Stimulated activated CD8-positive, alpha-beta memory T cell treated with anti-CD3 and anti-CD28 coated beads, Interleukin-12 subunit alpha, Interleukin-12 subunit beta, amount 100 ng/mL, for 4 hours (primary cell): ENCODE results near the gene SLC17A7.
"Not testable (repeated sequence)": the region's sequence is repeated elsewhere in the genome, so short reads cannot be mapped to it uniquely, and the experiment has no call there.

Source experiments
- DNase-seq: peaks from one replicate; pipeline ENCODE4 v3.0.0-alpha.2; 2020; ENCODE audit warnings: low read depth

The SLC17A7 gene

DNA sequence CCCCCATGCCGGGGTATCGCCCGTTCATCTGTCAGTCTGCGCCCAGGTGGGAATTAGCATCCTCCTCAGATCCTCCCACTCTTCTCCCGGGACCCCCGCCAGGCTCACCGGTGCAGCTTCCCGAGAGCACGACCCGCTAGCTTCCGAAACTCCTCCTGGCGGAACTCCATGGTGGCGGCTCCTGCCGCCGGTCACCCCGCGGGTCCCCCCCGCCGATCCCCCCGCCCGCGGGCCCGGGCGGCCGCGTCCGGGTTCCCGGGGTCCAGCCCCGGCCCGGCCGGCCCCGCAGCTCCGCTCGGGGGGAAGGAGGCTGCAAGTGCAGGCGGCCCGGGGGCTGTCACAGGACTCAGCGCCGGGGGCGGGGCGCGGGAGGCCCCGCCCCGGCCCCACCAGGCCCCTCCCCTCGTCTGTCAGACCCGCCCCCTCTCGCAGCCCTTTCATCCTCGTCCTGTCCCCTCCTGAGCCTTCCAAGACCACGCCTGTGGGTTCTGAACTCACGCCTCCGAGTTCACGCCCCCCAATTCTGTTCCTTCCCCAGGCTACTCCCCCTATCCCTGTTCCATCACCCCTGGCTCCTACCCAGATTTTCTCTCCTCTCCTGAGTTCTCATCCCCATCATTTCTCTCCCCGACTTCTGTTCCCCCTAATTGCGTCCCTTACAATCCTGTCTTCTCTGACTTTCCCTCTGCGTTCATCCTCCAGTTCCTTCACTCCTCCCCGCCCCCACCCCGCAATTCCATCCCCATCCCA is at the start of gene SLC17A7:
SLC17A7 (minus strand) TSS at position 318 of the 750 bp plus-strand sequence; CDS start at position 170, 148 bp downstream.
- DNase-seq = no peak

DNA sequence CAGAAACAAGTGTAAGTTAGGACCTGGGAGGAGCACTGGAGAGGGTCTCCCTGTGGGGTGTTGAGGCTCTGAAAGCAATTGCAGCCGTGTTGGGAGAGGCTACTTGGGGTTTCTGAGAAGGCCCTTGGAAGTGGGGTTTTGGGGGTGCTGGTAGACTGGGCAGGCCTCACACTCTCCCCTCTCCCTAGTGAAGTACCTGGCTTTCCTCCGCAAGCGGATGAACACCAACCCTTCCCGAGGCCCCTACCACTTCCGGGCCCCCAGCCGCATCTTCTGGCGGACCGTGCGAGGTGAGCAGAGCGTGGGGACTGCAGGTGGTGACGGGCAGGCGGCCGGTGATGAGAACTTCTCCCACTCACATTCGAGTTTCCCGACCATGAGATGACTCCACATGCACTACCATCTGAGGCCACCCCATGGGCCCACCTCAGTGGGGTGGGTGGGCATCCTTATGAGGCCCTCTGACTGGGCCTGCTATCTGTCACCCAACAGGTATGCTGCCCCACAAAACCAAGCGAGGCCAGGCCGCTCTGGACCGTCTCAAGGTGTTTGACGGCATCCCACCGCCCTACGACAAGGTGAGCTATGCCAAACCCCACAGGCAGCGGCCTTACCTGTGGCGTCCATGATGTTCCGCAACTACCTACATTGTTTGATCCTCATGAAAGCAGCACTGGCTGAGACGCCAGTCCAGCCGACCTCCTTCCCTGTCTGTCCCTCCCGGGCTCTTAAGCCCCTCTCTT is 49.1 kb upstream of the SLC17A7 start:
- no peak for DNase-seq

DNA sequence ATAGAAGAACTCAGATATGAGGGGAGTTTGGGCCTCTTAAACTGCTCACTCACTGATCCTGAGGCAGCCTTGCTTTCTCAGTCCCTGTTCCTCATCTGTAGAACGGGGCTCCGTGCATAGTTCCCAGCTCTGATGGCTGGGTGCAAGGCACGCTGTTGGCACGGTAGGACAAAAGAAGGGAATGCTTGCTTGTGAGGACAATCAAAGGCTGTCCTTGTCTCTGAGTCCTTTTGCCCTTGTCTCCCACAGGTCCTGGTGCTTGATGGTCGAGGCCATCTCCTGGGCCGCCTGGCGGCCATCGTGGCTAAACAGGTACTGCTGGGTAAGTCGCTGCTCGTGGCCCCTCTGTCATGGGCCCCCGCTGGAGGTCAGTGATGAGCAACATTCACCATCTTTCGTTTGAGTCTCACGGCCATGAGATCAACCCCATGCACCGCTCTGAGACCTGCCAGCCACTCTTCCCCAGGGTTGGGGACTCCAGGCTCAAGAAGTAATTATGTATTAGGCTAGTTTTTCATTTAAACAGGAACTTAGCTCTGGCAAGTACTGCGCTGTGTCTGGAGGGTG is 48.4 kb upstream of the SLC17A7 start:
- DNase-seq = no peak

- DNase-seq = no peak
Observed at GRCh38 chr19:49488863-49489537, 47.7 kb upstream of the SLC17A7 start.

DNA sequence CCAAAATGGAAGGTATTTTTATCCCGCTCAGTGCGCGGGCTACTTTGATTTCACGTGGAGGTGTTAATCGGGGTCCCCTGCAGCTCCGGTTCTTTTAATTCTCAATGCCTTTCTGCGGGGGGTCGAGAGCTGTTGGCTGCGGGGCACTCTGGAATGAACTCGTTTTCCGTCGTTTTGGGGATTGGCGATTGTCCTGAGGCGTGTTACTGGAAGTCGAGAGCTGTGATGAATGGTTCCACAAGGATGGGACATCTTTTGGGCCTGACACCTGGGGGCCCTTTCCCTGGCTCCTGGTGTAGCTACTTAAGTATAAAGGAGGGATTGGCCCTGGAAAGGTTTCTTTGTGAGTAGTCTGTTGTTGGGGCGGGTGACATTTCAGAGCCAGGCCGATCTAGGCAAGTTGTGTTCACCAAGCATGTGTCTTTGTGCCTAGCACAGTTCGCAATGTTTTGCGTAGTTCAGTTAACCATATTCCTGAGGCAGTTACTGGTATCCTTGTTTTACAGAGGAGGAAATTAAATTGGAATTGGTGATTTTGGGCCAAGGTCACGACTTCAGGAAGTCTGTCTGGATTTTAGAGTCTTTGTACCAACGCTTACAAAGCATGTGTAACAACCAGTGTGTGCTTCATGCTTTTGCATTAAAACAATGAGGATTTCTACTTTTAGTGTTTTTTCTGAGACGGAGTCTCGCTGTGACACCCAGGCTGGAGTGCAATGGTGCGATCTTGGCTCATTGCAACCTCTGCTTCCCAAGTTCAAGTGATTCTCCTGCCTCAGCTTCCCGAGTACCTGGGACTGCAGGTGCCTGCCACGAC is 46.9 kb upstream of the SLC17A7 start:
- DNase-seq = no peak

DNA sequence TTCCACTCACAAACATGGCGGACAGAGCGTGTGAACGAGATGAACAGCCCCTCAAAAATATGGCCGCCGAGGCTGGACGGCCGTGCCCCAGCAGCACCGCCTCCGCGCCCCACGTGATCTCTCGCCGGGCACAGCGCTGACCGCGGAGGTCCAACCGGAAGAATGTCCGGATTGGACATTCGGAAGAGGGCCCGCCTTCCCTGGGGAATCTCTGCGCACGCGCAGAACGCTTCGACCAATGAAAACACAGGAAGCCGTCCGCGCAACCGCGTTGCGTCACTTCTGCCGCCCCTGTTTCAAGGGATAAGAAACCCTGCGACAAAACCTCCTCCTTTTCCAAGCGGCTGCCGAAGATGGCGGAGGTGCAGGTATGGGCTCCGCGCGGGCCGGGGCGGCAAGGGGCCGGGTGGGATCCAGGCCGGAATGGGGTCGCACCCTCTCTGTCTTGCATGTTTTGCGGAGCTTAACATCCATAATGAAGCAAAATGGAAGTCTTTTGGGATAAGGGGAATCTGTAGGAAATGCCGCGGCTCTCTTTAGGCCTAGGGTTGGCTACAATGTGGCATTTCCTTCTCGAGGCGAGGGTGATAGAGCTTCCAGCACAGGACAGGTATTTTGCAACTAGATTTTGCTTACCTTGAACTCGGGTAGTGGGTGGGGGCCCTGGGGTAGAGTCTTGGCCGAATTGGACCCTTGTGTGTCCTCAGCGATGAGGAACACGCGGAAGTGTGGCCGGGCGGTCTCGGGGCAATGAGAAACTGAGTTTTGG is 46.1 kb upstream of the SLC17A7 start, which contains the start of gene RPL13A:
RPL13A (plus strand) TSS at position 332 of the 769 bp plus-strand sequence; CDS start at position 354, 22 bp downstream.
- peak; percentile 99 for DNase-seq

DNA sequence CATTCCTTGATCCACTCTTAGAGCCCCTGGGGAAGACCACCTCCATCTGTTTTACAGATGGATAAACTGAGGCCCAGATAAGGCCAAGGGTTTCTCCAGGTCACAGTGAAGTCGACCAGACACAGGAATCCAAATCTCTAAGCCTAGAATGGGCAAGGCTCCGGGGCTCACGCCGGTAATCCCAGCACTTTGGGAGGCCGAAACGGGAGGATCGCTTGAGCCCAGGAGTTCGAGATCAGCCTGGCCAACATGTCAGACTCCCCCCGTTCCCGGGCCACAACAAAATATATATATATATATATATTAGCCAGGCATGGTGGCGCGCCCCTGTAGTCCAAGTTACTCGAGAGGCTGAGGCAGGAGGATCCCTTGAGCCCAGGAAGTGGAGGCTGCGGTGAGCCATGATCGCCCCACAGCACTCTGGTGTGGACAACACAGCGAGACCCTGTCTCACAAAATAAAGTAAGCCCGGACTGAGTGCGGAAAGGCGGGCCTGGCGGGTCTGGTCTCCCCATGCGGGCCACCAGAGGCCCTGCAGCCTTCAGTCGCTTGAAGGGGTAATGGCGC is 45.5 kb upstream of the SLC17A7 start:
- DNase-seq = no peak

DNA sequence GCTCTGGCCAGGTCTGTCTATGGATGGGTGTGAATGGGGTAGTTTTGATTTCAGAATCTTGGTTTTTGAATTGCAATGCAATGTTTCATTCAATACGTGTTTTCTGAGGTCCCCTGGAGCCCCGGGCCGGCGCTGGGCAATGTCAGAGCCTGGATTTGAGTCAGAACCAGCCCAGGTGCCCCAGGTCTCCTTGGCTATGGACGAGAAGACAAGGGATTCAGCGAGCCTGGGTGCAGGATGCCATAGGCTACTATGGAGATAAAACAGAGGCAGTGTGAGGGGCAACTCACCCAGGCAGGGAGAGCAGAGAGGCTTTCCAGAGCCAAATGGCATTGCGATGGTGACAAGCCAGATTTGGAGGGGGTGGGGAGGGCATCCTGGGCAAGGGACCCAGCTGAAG is 44.9 kb upstream of the SLC17A7 start:
- DNase-seq = no peak

- DNase-seq = no peak
Observed at GRCh38 chr19:49481020-49481683, 39.8 kb upstream of the SLC17A7 start.

DNA sequence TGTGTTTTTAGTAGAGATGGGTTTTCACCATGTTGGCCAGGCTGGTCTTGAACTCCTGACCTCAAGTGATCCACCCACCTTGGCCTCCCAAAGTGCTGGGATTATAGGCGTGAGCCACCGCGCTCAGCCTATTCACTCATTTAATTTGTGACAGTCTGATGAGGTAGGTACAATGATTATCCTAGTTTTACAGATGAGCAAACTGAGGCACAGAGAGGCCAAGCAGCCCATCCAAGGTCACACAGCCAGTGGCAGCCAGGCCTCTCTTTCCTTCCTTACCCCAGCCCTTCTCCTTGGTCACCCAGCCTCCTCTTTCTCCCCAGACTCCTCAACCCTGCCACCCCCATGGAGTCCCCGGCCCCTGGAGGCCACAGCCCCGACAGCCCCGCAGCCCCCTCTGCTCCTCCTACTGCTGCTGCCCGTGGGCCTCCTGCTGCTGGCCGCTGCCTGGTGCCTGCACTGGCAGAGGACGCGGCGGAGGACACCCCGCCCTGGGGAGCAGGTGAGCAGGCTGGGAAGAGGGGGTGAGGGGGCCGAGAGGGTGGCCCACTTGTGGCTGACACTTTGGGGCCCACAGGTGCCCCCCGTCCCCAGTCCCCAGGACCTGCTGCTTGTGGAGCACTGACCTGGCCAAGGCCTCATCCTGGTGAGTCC is 38.8 kb upstream of the SLC17A7 start:
- DNase-seq = no peak

- no peak for DNase-seq
Observed at GRCh38 chr19:49475995-49476880, 34.9 kb upstream of the SLC17A7 start.

DNA sequence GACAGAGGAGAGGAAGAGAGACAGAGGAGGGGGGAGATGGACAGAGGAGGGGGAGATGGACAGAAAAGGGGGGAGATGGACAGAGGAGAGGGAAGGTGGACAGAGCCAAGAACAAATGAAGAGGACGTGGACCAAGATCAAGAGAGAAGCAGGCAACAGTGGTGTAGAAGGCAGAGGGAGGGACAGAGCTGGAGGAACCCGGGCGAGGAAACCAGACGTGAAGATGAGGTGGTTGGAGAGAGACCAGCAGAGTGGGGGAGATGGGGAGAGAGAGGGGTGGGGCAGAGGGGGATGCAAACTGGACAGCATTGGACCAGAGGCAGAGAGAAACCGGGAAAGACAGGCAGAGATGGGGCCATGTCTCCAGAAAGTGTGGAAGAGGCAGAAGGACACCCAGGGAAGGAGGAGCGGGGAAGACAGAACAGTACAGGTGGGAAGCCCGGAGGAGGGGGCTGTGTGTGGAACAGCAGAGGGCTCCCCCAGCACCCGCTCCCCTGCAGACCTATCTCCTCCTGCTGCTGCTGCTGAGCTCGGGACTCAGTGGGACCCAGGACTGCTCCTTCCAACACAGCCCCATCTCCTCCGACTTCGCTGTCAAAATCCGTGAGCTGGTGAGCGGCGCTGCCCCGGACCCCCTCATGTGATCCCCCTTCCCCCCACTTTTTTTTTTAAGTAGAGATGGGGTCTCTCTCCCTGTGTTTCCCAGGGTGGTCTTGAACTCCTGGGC is 34.0 kb upstream of the SLC17A7 start:
- DNase-seq = no peak

DNA sequence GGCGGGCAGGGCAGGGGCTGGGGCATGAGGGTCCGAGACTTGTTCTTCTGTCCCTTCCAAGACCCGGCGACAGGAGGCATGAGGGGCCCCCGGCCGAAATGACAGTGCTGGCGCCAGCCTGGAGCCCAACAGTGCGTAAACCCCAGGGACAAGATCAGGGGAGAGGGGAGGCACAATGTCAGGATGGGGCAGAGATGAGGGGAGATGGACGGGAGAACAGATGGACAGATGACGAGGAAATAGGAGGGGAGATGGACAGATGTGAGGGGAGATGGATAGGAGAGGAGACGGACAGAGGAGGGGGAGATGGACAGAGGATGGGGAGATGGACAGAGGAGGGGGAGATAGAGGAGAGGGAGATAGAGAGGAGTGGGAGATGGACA is 33.2 kb upstream of the SLC17A7 start:
- no peak for DNase-seq

GRCh38 chr19:49473868-49474541 is 32.7 kb upstream of the SLC17A7 start, which contains the start of gene FLT3LG:
FLT3LG (plus strand) TSS chr19:49474215; CDS start chr19:49474640, 425 bp downstream.
- DNase-seq = peak; percentile 81

- DNase-seq = not testable (repeated sequence)
Observed at GRCh38 chr19:49473501-49473867, 32.2 kb upstream of the SLC17A7 start.

DNA sequence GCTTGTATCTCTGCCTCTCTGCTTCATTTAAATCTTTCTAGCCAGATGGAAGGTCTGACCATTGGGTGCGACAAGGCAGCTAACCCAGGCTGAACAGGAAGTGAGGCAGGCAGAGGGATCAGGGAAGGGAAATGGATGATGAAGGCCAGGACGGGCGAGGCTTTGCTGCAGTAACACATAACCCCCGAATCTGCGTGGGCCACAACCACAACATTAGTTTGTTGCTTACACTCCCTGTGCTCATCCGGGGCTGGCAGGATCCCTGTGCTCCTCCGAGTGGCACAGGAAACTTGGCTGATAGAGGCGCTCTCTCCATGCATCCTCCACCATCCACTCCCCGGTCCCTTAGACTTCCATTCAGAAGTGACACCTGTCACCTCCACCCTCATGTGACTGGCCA is 31.6 kb upstream of the SLC17A7 start:
- no peak for DNase-seq

- DNase-seq = no peak
Observed at GRCh38 chr19:49470615-49470978, 29.3 kb upstream of the SLC17A7 start.
